Mucosa of descending colon (tissue), 3 donors: ENCODE measurements around the gene ITGA7. TPM values are rescaled to one million over a fixed set of nuclear protein-coding genes. Genes with fewer than 3 reads are reported as not detected.

Source experiments
- ATAC-seq: fragments of 200-7000 bp; cut with Tn5 transposase; one replicate; pipeline ENCODE4 v1.9.1; 2020; ENCODE audit warnings: mild to moderate bottlenecking, moderate library complexity
- DNase-seq, 3 donors: peaks; one replicate each; pipeline ENCODE4 v3.0.0-alpha.2; 2020
- H3K36me3 ChIP-seq: fragments of 200-600 bp; one replicate; pipeline ENCODE4 v1.8.0; 2021; ENCODE audit warnings: low read depth, mild to moderate bottlenecking
- H3K4me1 ChIP-seq: fragments of 200-600 bp; one replicate; pipeline ENCODE4 v1.8.0; 2021; ENCODE audit warnings: low read depth, mild to moderate bottlenecking
- H3K4me3 ChIP-seq: fragments of 200-600 bp; one replicate; pipeline ENCODE4 v1.8.0; 2021; ENCODE audit warnings: mild to moderate bottlenecking
- H3K9me3 ChIP-seq: fragments of 200-600 bp; one replicate; pipeline ENCODE4 v1.8.0; 2021; ENCODE audit warnings: mild to moderate bottlenecking
- CTCF ChIP-seq: fragments of 200-600 bp; IDR thresholded peaks from one replicate; pipeline ENCODE4 v1.8.0; 2022; ENCODE audit warnings: antibody characterized with exemption, mild to moderate bottlenecking
- intact Hi-C, 2 donors: fragments of 100-400 bp; cut with DNase I in 1 of 2; cut with micrococcal nuclease in 1 of 2; formaldehyde crosslinking; loops; one replicate each; pipeline versions ENCODE4 v1.11.0 to v1.11.1; 2022; cut with DNase I, micrococcal nuclease
- total RNA-seq, 3 donors: library from RNA; stranded (reverse); fragmentation: NEBNext Ultra II Directional in 2 of 3; extraction: Animal tissue kit (Norgen Biotek cat#: 25700) in 2 of 3; gene quantifications; one replicate each; pipeline versions ENCODE4 v1.2.1 to v1.2.4, GENCODE V29; 2021 to 2023
- donor health status: DM: no; HTN: no; CAD: no; lungs with moderate emphysema.
- donor health status: DM: no; HTN: no; CAD: no.
- donor health status: DM: no; HTN: yes; CAD: no.

Gene ITGA7
- total RNA-seq, 3 donors from 2014 or later = 16.5 to 449 (median 46.0) TPM

- DNase-seq (no peak), ATAC-seq (no peak)
- intact Hi-C loops = no loop called here
- no peak for TF ChIP-seq CTCF
- H3K4me3 ChIP-seq = no peak overlapping the region
- H3K36me3 ChIP-seq = no peaks in the 10 kb centered on the region
- no peaks in the 10 kb centered on the region for H3K9me3 ChIP-seq
- no peaks in the 10 kb centered on the region for H3K4me1 ChIP-seq
These were observed 71.5 kb downstream of the ITGA7 start for GRCh38 chr12:55636116-55636655.

Other genes with a start within 250 kb of the ITGA7 start
- not detected for gene OR6C70, start 237.8 kb downstream of the ITGA7 start, total RNA-seq
- gene OR6C68, start 215.5 kb downstream of the ITGA7 start, total RNA-seq = not detected
- gene OR6C4, start 158.3 kb downstream of the ITGA7 start, total RNA-seq = not detected
- not detected for gene OR2AP1, start 135.4 kb downstream of the ITGA7 start, total RNA-seq
- not detected for gene OR10P1, start 71.0 kb downstream of the ITGA7 start, total RNA-seq
- gene BLOC1S1, start 8.1 kb upstream of the ITGA7 start, total RNA-seq = 100 to 1,000 TPM; 201 to 285 (median 241) TPM
- 10 to 100 TPM; 21.5 to 48.1 (median 35.8) TPM for gene RDH5, start 12.5 kb upstream of the ITGA7 start, total RNA-seq
- 1,000 to 10,000 TPM in 2 of 3 donors, 100 to 1,000 TPM in 1; 992 to 1,177 (median 1,016) TPM for gene CD63, start 21.1 kb upstream of the ITGA7 start, total RNA-seq
- gene GDF11, start 35.2 kb upstream of the ITGA7 start, total RNA-seq = 10 to 100 TPM in 1 of 3 donors, 1 to 10 TPM in 2; 1.0 to 13.8 (median 2.8) TPM
- gene SARNP, start 109.8 kb upstream of the ITGA7 start, total RNA-seq = 10 to 100 TPM; 38.7 to 45.9 (median 41.3) TPM
- gene ORMDL2, start 110.1 kb upstream of the ITGA7 start, total RNA-seq = 10 to 100 TPM; 42.1 to 97.8 (median 74.2) TPM
- gene DNAJC14, start 121.7 kb upstream of the ITGA7 start, total RNA-seq = 10 to 100 TPM; 26.6 to 30.8 (median 27.7) TPM
- gene MMP19, start 135.0 kb upstream of the ITGA7 start, total RNA-seq = 1 to 10 TPM; 1.7 to 6.6 (median 5.0) TPM
- gene PYM1, start 220.0 kb upstream of the ITGA7 start, total RNA-seq = 10 to 100 TPM; 29.7 to 48.8 (median 45.7) TPM
- 100 to 1,000 TPM in 1 of 3 donors, 10 to 100 TPM in 2; 82.6 to 148 (median 97.0) TPM for gene DGKA, start 223.3 kb upstream of the ITGA7 start, total RNA-seq